ENCODE measurements around the gene CXCL13.
"Not testable (repeated sequence)": the region's sequence is repeated elsewhere in the genome, so short reads cannot be mapped to it uniquely, and the experiment has no call there.

CXCL13 gene

GRCh38 chr4:77652237-77652897, 46.7 kb downstream of the CXCL13 start:
- no peak overlapping the region for H3K4me2 ChIP-seq (ENCODE audit: low read length, poor library complexity, severe bottlenecking)
- no peak overlapping the region for H2AFZ ChIP-seq (ENCODE audit: low read depth, low read length)
- no peak overlapping the region for H2BK5ac ChIP-seq (ENCODE audit: low read depth, low read length, poor library complexity, severe bottlenecking)
- no peak overlapping the region for H3K9ac ChIP-seq (ENCODE audit: low read length)
- no peak overlapping the region for H3K18ac ChIP-seq (ENCODE audit: low read depth in 1 of 2, low read length in 2 of 2)
- no peak overlapping the region for H3K27ac ChIP-seq (ENCODE audit: low read length, poor library complexity, severe bottlenecking)
- WGBS = 60% methylated on average over 5 of the region's 5 CpGs
- no peaks in the 10 kb centered on the region for H3K79me1 ChIP-seq (replicated peaks; ENCODE audit: low read length, poor library complexity, severe bottlenecking)
- no peak overlapping the region for H3K4me3 ChIP-seq (ENCODE audit: insufficient read depth in 1 of 2, low read depth in 1 of 2, low read length in 2 of 2)
- no peak overlapping the region for H3K23ac ChIP-seq (ENCODE audit: low read length in 2 of 2)
- no peak overlapping the region for H4K91ac ChIP-seq (ENCODE audit: low read length)
- H2BK15ac ChIP-seq (ENCODE audit: low read depth, poor library complexity, severe bottlenecking) = no peak overlapping the region
- H2BK12ac ChIP-seq (ENCODE audit: low read length in 2 of 2) = no peak overlapping the region
- no peaks in the 10 kb centered on the region for H3K9me3 ChIP-seq (ENCODE audit: control insufficient read depth, low read length)
- no peak overlapping the region for H3K14ac ChIP-seq (ENCODE audit: low read length in 2 of 2)
- H2AK5ac ChIP-seq (ENCODE audit: low read length, severe bottlenecking) = no peak overlapping the region
- peaks cover 0 to 3% of the 10 kb centered on the region in 2 experiments for H3K27me3 ChIP-seq (ENCODE audit: control insufficient read depth in 1 of 2, insufficient read depth in 1 of 2, low read length in 2 of 2)
- no peak overlapping the region for H3K4ac ChIP-seq (ENCODE audit: low read depth in 1 of 2, low read length in 2 of 2)
- H4K8ac ChIP-seq (ENCODE audit: low read length) = no peak overlapping the region
- no peaks in the 10 kb centered on the region for H3K36me3 ChIP-seq (ENCODE audit: control insufficient read depth in 1 of 2, insufficient read depth in 2 of 2, low read depth in 1 of 2, low read length in 2 of 2)
- DNase-seq = no peak
- H3K4me1 ChIP-seq (ENCODE audit: control insufficient read depth, insufficient read depth, low read depth, low read length) = no peaks in the 10 kb centered on the region
- H2BK120ac ChIP-seq (ENCODE audit: low read depth, low read length) = no peak overlapping the region

GRCh38 chr4:77653162-77653758, 47.6 kb downstream of the CXCL13 start:
- H3K79me1 ChIP-seq (replicated peaks; ENCODE audit: low read length, poor library complexity, severe bottlenecking) = no peaks in the 10 kb centered on the region
- H2AK5ac ChIP-seq (ENCODE audit: low read length, severe bottlenecking) = no peak overlapping the region
- H3K4me2 ChIP-seq (ENCODE audit: low read length, poor library complexity, severe bottlenecking) = no peak overlapping the region
- H2BK12ac ChIP-seq (ENCODE audit: low read length in 2 of 2) = no peak overlapping the region
- no peak overlapping the region for H3K4ac ChIP-seq (ENCODE audit: low read depth in 1 of 2, low read length in 2 of 2)
- H3K18ac ChIP-seq (ENCODE audit: low read depth in 1 of 2, low read length in 2 of 2) = no peak overlapping the region
- H4K91ac ChIP-seq (ENCODE audit: low read length) = no peak overlapping the region
- no peak overlapping the region for H3K4me3 ChIP-seq (ENCODE audit: insufficient read depth in 1 of 2, low read depth in 1 of 2, low read length in 2 of 2)
- H3K9me3 ChIP-seq (ENCODE audit: control insufficient read depth, low read length) = no peaks in the 10 kb centered on the region
- H3K36me3 ChIP-seq (ENCODE audit: control insufficient read depth in 1 of 2, insufficient read depth in 2 of 2, low read depth in 1 of 2, low read length in 2 of 2) = no peaks in the 10 kb centered on the region
- no peak overlapping the region for H4K8ac ChIP-seq (ENCODE audit: low read length)
- H2BK5ac ChIP-seq (ENCODE audit: low read depth, low read length, poor library complexity, severe bottlenecking) = no peak overlapping the region
- no peak overlapping the region for H2AFZ ChIP-seq (ENCODE audit: low read depth, low read length)
- no peak overlapping the region for H3K9ac ChIP-seq (ENCODE audit: low read length)
- H3K27me3 ChIP-seq (ENCODE audit: control insufficient read depth in 1 of 2, insufficient read depth in 1 of 2, low read length in 2 of 2) = peaks cover 0 to 3% of the 10 kb centered on the region in 2 experiments
- WGBS = no CpG with 5 or more reads among the region's 2 CpGs
- DNase-seq = no peak
- H2BK120ac ChIP-seq (ENCODE audit: low read depth, low read length) = no peak overlapping the region
- no peak overlapping the region for H3K14ac ChIP-seq (ENCODE audit: low read length in 2 of 2)
- H2BK15ac ChIP-seq (ENCODE audit: low read depth, poor library complexity, severe bottlenecking) = no peak overlapping the region
- no peak overlapping the region for H3K23ac ChIP-seq (ENCODE audit: low read length in 2 of 2)
- no peaks in the 10 kb centered on the region for H3K4me1 ChIP-seq (ENCODE audit: control insufficient read depth, insufficient read depth, low read depth, low read length)
- no peak overlapping the region for H3K27ac ChIP-seq (ENCODE audit: low read length, poor library complexity, severe bottlenecking)

GRCh38 chr4:77660318-77660717, 54.7 kb downstream of the CXCL13 start:
- H3K36me3 ChIP-seq (ENCODE audit: control insufficient read depth in 1 of 2, insufficient read depth in 2 of 2, low read depth in 1 of 2, low read length in 2 of 2); H3K9ac ChIP-seq (ENCODE audit: low read length); H2AK5ac ChIP-seq (ENCODE audit: low read length, severe bottlenecking); H3K27ac ChIP-seq (ENCODE audit: low read length, poor library complexity, severe bottlenecking); H2AFZ ChIP-seq (ENCODE audit: low read depth, low read length); H4K91ac ChIP-seq (ENCODE audit: low read length); H3K23ac ChIP-seq (ENCODE audit: low read length in 2 of 2); H3K79me1 ChIP-seq (replicated peaks; ENCODE audit: low read length, poor library complexity, severe bottlenecking); H3K14ac ChIP-seq (ENCODE audit: low read length in 2 of 2); H2BK120ac ChIP-seq (ENCODE audit: low read depth, low read length); H2BK5ac ChIP-seq (ENCODE audit: low read depth, low read length, poor library complexity, severe bottlenecking); H4K8ac ChIP-seq (ENCODE audit: low read length); H2BK12ac ChIP-seq (ENCODE audit: low read length in 2 of 2); H3K9me3 ChIP-seq (ENCODE audit: control insufficient read depth, low read length); H3K4me1 ChIP-seq (ENCODE audit: control insufficient read depth, insufficient read depth, low read depth, low read length); H3K27me3 ChIP-seq (ENCODE audit: control insufficient read depth in 1 of 2, insufficient read depth in 1 of 2, low read length in 2 of 2); H3K4ac ChIP-seq (ENCODE audit: low read depth in 1 of 2, low read length in 2 of 2); H2BK15ac ChIP-seq (ENCODE audit: low read depth, poor library complexity, severe bottlenecking); H3K4me3 ChIP-seq (ENCODE audit: insufficient read depth in 1 of 2, low read depth in 1 of 2, low read length in 2 of 2); H3K4me2 ChIP-seq (ENCODE audit: low read length, poor library complexity, severe bottlenecking); H3K18ac ChIP-seq (ENCODE audit: low read depth in 1 of 2, low read length in 2 of 2); DNase-seq: not testable (repeated sequence)
- WGBS = 86% methylated on average over 4 of the region's 5 CpGs
